HL-60 (cell line): ENCODE results near the gene PRRC2B.

Experiments used
- DNase-seq, 2 experiments: peaks; one replicate each; pipeline ENCODE4 v3.0.0-alpha.2; 2010 to 2020; ENCODE audit warnings: low read depth in 1 of 2, low spot score in 1 of 2
- H3K27ac ChIP-seq: fragments of 250-450 bp; sonication (Bioruptor Pico); replicated peaks from 2 replicates; pipeline ENCODE4 v1.5.1; 2020; ENCODE audit warnings: mild to moderate bottlenecking, moderate library complexity
- H3K27me3 ChIP-seq: fragments of 250-450 bp; sonication (Bioruptor Pico); 2 replicates; pipeline ENCODE4 v1.5.1; 2021; ENCODE audit warnings: mild to moderate bottlenecking, moderate library complexity; ENCODE audit not compliant: insufficient read depth, poor library complexity, severe bottlenecking
- H3K4me3 ChIP-seq: replicated peaks from 2 replicates; pipeline ENCODE4 v1.5.1; 2011; ENCODE audit warnings: mild to moderate bottlenecking, control low read depth, low read length; ENCODE audit not compliant: insufficient read depth
- GABPA ChIP-seq: IDR thresholded peaks from 2 replicates; pipeline ENCODE4 v1.6.1; 2012; ENCODE audit warnings: low read depth
- POLR2AphosphoS5 ChIP-seq: IDR thresholded peaks from 2 replicates; pipeline ENCODE4 v1.6.1; 2012; ENCODE audit warnings: low read depth
- SPI1 ChIP-seq: IDR thresholded peaks from 2 replicates; pipeline ENCODE4 v1.6.1; 2012; ENCODE audit warnings: low read depth, mild to moderate bottlenecking, borderline replicate concordance
- TF ChIP-seq, protein P1 (sequence below): IDR thresholded peaks from one replicate; pipeline ENCODE4 v1.5.1; 2011; ENCODE audit warnings: low read length, control low read depth, inconsistent platforms; ENCODE audit not compliant: insufficient read depth
- TF ChIP-seq, protein P2 (sequence below): IDR thresholded peaks from 2 replicates; pipeline ENCODE4 v1.6.1; 2012; ENCODE audit warnings: low read depth; ENCODE audit not compliant: insufficient replicate concordance

PRRC2B gene

DNA sequence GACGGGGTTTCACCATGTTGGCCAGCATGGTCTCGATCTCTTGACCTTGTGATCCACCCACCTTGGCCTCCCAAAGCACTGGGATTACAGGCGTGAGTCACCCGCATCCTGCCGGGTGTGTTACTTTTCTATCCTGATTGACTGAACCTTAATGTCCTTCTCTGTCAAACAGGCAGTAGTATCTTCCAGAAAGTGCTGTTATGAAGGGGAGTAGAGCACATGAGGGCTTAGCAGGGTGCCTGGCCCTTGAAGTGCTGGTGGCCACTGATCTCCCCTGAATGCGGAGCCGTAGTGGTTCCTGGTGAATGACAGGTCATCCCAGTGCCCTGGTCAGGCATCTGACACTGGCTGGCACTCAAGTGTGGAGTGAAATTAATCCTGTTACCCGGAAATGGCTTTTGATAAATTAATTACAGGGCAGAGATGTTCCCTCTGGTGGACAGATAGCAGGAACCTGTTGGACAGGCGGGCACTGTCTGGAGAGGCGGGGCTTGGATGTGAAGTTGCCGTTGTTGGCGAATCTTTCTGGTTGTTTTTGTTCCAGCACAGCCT is 28.4 kb downstream of the PRRC2B start:
- TF ChIP-seq, protein P1, sequence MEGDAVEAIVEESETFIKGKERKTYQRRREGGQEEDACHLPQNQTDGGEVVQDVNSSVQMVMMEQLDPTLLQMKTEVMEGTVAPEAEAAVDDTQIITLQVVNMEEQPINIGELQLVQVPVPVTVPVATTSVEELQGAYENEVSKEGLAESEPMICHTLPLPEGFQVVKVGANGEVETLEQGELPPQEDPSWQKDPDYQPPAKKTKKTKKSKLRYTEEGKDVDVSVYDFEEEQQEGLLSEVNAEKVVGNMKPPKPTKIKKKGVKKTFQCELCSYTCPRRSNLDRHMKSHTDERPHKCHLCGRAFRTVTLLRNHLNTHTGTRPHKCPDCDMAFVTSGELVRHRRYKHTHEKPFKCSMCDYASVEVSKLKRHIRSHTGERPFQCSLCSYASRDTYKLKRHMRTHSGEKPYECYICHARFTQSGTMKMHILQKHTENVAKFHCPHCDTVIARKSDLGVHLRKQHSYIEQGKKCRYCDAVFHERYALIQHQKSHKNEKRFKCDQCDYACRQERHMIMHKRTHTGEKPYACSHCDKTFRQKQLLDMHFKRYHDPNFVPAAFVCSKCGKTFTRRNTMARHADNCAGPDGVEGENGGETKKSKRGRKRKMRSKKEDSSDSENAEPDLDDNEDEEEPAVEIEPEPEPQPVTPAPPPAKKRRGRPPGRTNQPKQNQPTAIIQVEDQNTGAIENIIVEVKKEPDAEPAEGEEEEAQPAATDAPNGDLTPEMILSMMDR, result no peak
- TF ChIP-seq POLR2AphosphoS5 (no peak), GABPA (no peak), SPI1 (no peak)
- TF ChIP-seq, protein P2, sequence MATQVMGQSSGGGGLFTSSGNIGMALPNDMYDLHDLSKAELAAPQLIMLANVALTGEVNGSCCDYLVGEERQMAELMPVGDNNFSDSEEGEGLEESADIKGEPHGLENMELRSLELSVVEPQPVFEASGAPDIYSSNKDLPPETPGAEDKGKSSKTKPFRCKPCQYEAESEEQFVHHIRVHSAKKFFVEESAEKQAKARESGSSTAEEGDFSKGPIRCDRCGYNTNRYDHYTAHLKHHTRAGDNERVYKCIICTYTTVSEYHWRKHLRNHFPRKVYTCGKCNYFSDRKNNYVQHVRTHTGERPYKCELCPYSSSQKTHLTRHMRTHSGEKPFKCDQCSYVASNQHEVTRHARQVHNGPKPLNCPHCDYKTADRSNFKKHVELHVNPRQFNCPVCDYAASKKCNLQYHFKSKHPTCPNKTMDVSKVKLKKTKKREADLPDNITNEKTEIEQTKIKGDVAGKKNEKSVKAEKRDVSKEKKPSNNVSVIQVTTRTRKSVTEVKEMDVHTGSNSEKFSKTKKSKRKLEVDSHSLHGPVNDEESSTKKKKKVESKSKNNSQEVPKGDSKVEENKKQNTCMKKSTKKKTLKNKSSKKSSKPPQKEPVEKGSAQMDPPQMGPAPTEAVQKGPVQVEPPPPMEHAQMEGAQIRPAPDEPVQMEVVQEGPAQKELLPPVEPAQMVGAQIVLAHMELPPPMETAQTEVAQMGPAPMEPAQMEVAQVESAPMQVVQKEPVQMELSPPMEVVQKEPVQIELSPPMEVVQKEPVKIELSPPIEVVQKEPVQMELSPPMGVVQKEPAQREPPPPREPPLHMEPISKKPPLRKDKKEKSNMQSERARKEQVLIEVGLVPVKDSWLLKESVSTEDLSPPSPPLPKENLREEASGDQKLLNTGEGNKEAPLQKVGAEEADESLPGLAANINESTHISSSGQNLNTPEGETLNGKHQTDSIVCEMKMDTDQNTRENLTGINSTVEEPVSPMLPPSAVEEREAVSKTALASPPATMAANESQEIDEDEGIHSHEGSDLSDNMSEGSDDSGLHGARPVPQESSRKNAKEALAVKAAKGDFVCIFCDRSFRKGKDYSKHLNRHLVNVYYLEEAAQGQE, result no peak
- no peaks in the 10 kb centered on the region for H3K27me3 ChIP-seq
- no peak for DNase-seq
- H3K4me3 ChIP-seq, result no peak overlapping the region
- H3K27ac ChIP-seq, result no peak overlapping the region

DNA sequence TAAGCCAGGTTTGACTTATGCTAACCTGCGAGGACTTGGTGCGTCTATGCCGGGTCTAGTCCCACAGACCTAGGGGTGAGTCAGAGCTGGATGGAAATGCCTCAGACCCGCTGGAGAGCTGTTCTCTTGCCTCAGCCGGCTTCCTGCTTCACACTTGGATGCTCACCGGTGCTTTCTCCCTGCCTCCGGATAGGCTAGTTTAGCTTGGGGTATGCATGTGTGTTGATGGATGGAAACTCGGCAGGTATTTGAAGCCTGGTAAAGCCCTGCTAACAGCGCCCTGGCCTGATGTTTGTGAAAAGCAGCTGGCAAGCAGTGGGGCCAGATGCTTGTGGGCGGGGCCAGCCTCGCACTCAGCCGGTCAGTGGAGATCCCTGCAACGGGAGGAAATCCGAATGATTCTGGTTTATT is 29.3 kb downstream of the PRRC2B start:
- Histone ChIP-seq H3K4me3 (no peak overlapping the region), H3K27ac (no peak overlapping the region), H3K27me3 (no peaks in the 10 kb centered on the region)
- TF ChIP-seq, protein P1, result no peak
- TF ChIP-seq, protein P2, result no peak
- TF ChIP-seq SPI1 (no peak), GABPA (no peak), POLR2AphosphoS5 (no peak)
- DNase-seq, result no peak

DNA sequence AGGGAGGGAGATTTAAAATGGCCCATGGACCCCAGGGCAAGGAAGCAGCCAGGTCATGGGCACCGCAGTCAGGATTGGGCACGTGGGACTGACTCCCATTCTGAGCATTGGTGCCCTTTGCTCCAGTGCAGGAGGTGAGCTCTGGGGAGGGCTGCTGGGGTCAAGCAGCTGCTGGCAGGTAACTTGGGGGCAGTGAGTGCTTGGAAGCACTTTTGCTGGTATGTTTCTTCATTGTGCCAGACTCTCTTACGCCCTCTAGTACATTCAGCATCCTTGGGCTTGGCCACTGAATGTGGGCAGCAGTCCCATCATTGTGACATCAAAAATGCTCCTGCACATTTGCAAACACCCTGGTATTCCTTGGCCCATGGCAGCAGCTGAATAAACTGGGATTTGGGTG is 32.7 kb downstream of the PRRC2B start:
- Histone ChIP-seq H3K27ac (no peak overlapping the region), H3K4me3 (no peak overlapping the region), H3K27me3 (no peaks in the 10 kb centered on the region)
- TF ChIP-seq POLR2AphosphoS5 (no peak), GABPA (no peak), SPI1 (no peak)
- TF ChIP-seq, protein P1, result no peak
- TF ChIP-seq, protein P2, result no peak
- no peak for DNase-seq
